ENCODE results near the gene LIPG. TPM values are rescaled to one million over a fixed set of nuclear protein-coding genes. Genes with fewer than 3 reads are reported as not detected.
A peak's percentile ranks its signal among the peaks of the same experiment; 100 is the strongest.

The LIPG gene
- polyA plus RNA-seq, 2 of the 4 experiments (the other 2 are of a cell fraction) = 0.36 to 0.65 TPM

DNA sequence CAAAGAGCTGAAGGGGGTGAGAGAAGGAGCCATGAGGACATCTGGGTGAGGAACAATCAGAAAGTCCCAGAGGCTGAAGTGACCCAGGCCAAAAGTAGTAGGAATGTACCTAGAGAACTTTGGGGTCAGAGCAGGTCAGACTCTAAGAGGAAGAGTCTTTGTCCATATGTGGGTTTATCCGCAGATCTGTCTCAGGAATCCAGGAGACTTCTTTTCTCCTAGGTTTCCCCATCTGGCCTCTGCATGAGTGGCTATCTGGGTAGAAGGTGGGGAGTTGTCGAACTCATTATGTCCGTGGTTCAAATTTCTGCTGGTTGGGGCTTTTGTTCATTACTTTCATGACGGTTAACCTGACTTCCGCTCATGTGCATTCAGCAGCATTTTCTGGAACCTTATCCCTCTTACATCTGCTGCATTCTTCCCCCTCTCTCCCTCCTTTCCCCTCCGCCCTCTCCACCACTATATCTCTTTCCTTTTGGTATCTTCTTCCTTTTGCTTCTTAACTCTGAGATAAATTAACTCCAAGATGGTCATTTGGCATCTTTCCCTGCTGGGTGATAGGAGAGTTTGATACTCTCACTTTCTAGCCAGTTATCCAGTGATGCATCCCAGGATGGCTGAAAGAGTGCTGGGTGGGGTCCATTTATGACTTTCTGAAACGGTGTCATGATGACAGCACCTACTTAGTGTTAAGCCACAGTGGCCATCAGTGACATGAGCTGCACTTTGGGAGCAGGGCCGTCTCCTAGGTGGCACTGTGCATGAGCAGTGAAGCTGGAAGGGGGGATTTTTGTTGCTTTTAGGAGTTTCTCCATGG is 2.1 kb downstream of the LIPG start:
- Histone ChIP-seq H3K4me3 (no peak overlapping the region), H3K9me3 (no peaks in the 10 kb centered on the region), H3K27ac (no peak overlapping the region), H3K4me2 (peak overlapping the region; percentile 36; the same call in 2 of the 3 replicates), H3K4me1 (peaks cover 10% of the 10 kb centered on the region; the same call in 2 of the 3 replicates)
- DNase-seq (ENCODE audit: low read depth in 1 of 2, low spot score in 1 of 2) (no peak), ATAC-seq (no peak), FAIRE-seq (no peak)
- ChIA-PET CTCF (interaction anchor here (0.9 kb wide), 1 partner anchor 10 kb away, joined by 3 read pairs; no protein-coding TSS in a partner anchor), POLR2A (no interaction called here)
- TF ChIP-seq HDAC2 (IDR thresholded peaks at IDR 0.05) (no peak), FOSB (CRISPR knock-in tag; IDR thresholded peaks at IDR 0.05) (no peak), HOXA7 (CRISPR knock-in tag; IDR thresholded peaks at IDR 0.05) (no peak), ZFP36 (IDR thresholded peaks at IDR 0.05; ENCODE audit: borderline replicate concordance, partially characterized antibody) (no peak), PHF8 (IDR thresholded peaks at IDR 0.05; ENCODE audit: borderline replicate concordance, low read depth) (no peak), ZSCAN20 (CRISPR knock-in tag; IDR thresholded peaks at IDR 0.05) (no peak), MAZ (IDR thresholded peaks at IDR 0.05; ENCODE audit: borderline replicate concordance, low read depth, low read length) (no peak)
- TF ChIP-seq, protein P1, sequence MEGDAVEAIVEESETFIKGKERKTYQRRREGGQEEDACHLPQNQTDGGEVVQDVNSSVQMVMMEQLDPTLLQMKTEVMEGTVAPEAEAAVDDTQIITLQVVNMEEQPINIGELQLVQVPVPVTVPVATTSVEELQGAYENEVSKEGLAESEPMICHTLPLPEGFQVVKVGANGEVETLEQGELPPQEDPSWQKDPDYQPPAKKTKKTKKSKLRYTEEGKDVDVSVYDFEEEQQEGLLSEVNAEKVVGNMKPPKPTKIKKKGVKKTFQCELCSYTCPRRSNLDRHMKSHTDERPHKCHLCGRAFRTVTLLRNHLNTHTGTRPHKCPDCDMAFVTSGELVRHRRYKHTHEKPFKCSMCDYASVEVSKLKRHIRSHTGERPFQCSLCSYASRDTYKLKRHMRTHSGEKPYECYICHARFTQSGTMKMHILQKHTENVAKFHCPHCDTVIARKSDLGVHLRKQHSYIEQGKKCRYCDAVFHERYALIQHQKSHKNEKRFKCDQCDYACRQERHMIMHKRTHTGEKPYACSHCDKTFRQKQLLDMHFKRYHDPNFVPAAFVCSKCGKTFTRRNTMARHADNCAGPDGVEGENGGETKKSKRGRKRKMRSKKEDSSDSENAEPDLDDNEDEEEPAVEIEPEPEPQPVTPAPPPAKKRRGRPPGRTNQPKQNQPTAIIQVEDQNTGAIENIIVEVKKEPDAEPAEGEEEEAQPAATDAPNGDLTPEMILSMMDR (IDR thresholded peaks at IDR 0.05) = no peak
- 91% methylated on average over 6 of the region's 8 CpGs for WGBS (ENCODE audit: missing lambda C conversion rate)

DNA sequence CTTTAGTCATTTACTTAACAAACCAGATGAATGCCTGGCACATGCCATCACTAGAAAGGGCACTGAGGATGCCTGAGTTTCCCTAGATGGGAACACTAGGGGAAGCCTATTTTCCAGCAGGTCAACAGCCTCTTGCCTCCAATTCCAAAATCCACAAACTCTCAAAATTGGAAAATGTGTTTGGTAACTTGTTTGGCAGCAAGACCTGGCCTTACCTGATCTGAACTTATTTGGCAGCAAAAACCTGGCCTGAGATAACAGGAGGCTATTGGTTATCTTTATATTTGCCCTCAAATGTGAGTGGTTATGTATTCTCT is 2.6 kb downstream of the LIPG start:
- no peak overlapping the region for H3K4me3 ChIP-seq
- H3K9me3 ChIP-seq = no peaks in the 10 kb centered on the region
- CTCF ChIA-PET = no interaction called here
- no peak for FAIRE-seq
- POLR2A ChIA-PET = no interaction called here
- DNase-seq (ENCODE audit: low read depth in 1 of 2, low spot score in 1 of 2) = no peak
- H3K4me1 ChIP-seq = peaks cover 10% of the 10 kb centered on the region; the same call in 2 of the 3 replicates
- no peak for ATAC-seq
- TF ChIP-seq ATOH8 (CRISPR knock-in tag; IDR thresholded peaks at IDR 0.05; ENCODE audit: low read depth) = no peak
- TF ChIP-seq HOXB5 (CRISPR knock-in tag; IDR thresholded peaks at IDR 0.05) = no peak
- no peak for TF ChIP-seq JUN (IDR thresholded peaks at IDR 0.05)
- TF ChIP-seq RFX5 (IDR thresholded peaks at IDR 0.05) = no peak
- no peak for TF ChIP-seq NFE2L2 (conservative IDR thresholded peaks at IDR 0.05; ENCODE audit: low read length)
- no peak overlapping the region for H3K27ac ChIP-seq
- H3K4me2 ChIP-seq = no peak overlapping the region

DNA sequence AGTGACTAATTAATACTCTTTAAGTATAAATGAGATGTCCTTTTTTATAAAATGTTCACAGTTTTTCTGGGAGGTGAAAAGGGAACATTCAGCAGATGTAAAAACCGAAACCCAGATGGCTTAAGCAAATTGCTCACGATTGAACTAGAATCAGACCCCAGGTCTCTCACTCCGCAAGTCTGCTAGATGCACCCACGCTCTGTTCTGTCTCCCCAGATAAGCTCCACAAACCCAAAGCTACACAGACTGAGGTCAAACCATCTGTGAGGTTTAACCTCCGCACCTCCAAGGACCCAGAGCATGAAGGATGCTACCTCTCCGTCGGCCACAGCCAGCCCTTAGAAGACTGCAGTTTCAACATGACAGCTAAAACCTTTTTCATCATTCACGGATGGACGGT is 3.2 kb downstream of the LIPG start:
- no peak overlapping the region for H3K4me2 ChIP-seq
- ATAC-seq (no peak), DNase-seq (ENCODE audit: low read depth in 1 of 2, low spot score in 1 of 2) (no peak), FAIRE-seq (no peak)
- no peaks in the 10 kb centered on the region for H3K9me3 ChIP-seq
- H3K4me3 ChIP-seq = no peak overlapping the region
- no peak overlapping the region for H3K27ac ChIP-seq
- TF ChIP-seq RCOR1 (IDR thresholded peaks at IDR 0.05; ENCODE audit: low read depth, low read length) (no peak), ATOH8 (CRISPR knock-in tag; IDR thresholded peaks at IDR 0.05; ENCODE audit: low read depth) (no peak), JUN (IDR thresholded peaks at IDR 0.05) (no peak), POLR2A (IDR thresholded peaks at IDR 0.05; ENCODE audit: low read length) (no peak), FOXS1 (CRISPR knock-in tag; IDR thresholded peaks at IDR 0.05) (no peak), E2F6 (IDR thresholded peaks at IDR 0.05; ENCODE audit: borderline replicate concordance, low read depth) (no peak), EP300 (IDR thresholded peaks at IDR 0.05) (no peak), HDAC2 (IDR thresholded peaks at IDR 0.05) (no peak), CBX2 (IDR thresholded peaks at IDR 0.05; ENCODE audit: borderline replicate concordance, low read depth) (no peak), KDM1A (IDR thresholded peaks at IDR 0.05; ENCODE audit: low read depth) (no peak), HOXA7 (CRISPR knock-in tag; IDR thresholded peaks at IDR 0.05) (no peak)
- TF ChIP-seq, protein P1 (IDR thresholded peaks at IDR 0.05) = no peak
- WGBS (ENCODE audit: missing lambda C conversion rate) = 78% methylated on average over 9 of the region's 9 CpGs
- peaks cover 10% of the 10 kb centered on the region; the same call in 2 of the 3 replicates for H3K4me1 ChIP-seq
- ChIA-PET CTCF (interaction anchor here (1.3 kb wide), 1 partner anchor 294 kb away, joined by 5 read pairs; no protein-coding TSS in a partner anchor), POLR2A (no interaction called here)

Measured in A549 (cell line).